Neuron (in vitro differentiated cells): ENCODE results near the gene NECAB2.

Source experiments
- H2AFZ ChIP-seq: one replicate; pipeline ENCODE4 v1.6.1; 2013; ENCODE audit warnings: low read depth, mild to moderate bottlenecking, inconsistent platforms, low read length, moderate library complexity
- H3K27me3 ChIP-seq: one replicate; pipeline ENCODE4 v1.6.1; 2013; ENCODE audit warnings: low read length; ENCODE audit not compliant: insufficient read depth
- H3K36me3 ChIP-seq: one replicate; pipeline ENCODE4 v1.6.1; 2013; ENCODE audit warnings: low read length; ENCODE audit not compliant: insufficient read depth
- H3K4me1 ChIP-seq: one replicate; pipeline ENCODE4 v1.6.1; 2013; ENCODE audit warnings: low read length; ENCODE audit not compliant: insufficient read depth
- H3K4me3 ChIP-seq: 2 replicates; pipeline ENCODE4 v1.5.1; 2013; ENCODE audit warnings: mild to moderate bottlenecking, low read length, moderate library complexity
- H3K9me3 ChIP-seq: one replicate; pipeline ENCODE4 v1.6.1; 2013; ENCODE audit warnings: low read length

NECAB2 gene

DNA sequence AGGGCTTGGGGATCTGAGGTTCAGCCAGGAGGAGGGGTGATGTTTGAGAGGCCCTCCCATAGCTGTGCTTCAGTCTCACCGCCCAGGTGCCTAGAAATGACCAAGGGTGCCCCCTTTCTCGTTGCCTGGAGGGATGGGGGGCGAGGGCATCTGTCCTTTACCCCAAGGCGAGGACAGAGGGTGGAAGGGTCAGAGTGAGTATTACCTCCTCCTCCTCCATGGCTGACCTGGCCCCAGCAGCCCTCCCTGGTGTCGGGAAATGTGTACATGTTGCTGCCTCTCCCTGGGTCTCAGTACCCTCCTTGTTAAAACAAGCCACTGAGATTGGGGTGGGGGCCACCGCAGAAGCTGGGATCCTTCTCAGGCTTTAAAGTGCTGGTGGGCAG lies 2.4 kb downstream of the NECAB2 start:
- Histone ChIP-seq H3K27me3 (no peaks in the 10 kb centered on the region), H3K9me3 (no peaks in the 10 kb centered on the region), H2AFZ (no peak overlapping the region), H3K4me3 (no peak overlapping the region), H3K36me3 (no peaks in the 10 kb centered on the region), H3K4me1 (peaks cover 8% of the 10 kb centered on the region)

DNA sequence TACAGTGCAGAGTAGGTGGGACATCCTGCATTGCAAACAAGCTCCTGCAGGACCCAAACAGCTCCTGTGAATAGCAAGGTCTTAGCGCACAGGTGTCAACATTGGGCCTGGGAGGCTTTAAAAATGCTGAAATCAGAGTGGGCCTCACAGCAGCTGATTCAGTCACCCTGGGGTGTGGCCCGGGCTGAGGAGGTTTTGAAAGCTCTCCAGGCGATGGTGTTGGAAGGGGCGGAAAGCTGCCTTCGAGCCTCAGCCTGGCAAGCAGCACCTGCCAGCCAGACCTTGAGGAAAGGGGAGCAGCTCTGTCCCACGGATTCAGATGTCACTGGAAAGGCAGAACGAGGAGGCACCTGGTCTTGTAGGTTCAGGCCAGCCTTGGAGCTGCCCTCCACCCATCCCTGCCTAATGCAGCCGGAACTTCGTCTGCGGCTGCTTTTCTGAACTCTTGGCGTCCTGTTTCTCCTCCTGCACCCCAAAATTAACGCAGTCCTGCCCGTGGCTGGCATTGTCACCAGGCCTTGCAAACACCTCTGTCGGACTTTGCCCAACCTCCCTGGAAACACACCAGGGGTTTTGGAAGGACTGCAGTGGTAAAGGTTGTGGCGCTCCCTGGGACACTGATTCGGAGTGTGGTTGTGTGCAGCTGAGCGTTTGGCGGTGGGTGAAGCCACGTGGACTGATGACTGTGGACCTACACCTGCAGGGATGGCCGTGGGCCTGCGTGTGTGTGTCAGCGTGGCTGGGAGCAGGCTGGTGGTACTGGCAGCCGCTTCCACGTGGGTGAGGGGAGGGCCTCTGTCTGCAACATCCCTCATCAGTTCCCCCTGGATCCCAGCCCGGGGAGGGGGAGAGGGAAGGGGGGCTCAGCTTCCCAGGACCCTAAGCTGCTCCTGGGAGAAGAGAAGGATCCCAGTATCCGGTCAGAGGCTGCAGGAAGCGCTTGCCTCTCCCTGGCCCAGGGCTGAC lies 3.4 kb downstream of the NECAB2 start:
- H3K4me3 ChIP-seq = no peak overlapping the region

DNA sequence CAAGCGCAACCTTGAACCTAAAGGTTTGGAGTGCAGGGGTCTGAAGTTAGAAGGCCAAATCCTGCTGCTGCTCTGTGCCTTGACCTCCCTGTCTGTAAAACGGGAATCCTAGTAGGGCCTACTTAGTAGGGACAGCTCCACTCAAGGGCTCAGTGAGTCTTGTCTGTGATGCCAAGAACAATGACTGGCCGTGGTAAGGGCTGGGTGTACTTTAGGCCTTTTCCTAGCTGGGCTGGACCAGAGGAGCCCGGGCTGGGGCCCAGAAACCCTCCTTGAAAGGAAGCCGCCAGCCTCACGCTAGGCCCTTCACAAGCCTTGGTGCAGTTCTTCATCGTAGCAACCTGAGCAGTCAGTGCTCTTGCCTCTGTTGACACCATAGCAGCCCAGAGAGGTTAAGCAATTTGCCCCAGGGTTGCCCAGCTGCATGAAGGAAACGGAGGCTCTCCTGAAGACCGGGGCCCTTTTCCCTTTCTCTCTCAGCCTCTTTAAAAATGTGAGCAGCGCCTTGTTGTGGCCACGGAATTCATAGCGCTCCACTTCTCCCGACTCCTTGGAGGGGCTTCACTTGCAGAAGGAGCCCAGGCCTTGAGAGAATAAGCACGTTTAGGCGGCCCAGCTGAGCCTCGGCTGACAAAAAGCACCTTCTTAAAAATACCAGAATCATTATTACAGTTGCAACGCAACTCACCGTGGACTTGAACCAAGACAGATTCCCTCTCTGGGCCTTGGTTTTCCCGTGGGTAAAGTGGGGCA lies 4.4 kb downstream of the NECAB2 start:
- Histone ChIP-seq H3K4me3 (no peak overlapping the region), H3K27me3 (no peaks in the 10 kb centered on the region), H3K36me3 (no peaks in the 10 kb centered on the region)

More for the DNA sequence above, 3.4 kb downstream of the NECAB2 start:
- Histone ChIP-seq H2AFZ (no peak overlapping the region), H3K4me1 (peaks cover 8% of the 10 kb centered on the region), H3K9me3 (no peaks in the 10 kb centered on the region), H3K36me3 (no peaks in the 10 kb centered on the region), H3K27me3 (no peaks in the 10 kb centered on the region)

DNA sequence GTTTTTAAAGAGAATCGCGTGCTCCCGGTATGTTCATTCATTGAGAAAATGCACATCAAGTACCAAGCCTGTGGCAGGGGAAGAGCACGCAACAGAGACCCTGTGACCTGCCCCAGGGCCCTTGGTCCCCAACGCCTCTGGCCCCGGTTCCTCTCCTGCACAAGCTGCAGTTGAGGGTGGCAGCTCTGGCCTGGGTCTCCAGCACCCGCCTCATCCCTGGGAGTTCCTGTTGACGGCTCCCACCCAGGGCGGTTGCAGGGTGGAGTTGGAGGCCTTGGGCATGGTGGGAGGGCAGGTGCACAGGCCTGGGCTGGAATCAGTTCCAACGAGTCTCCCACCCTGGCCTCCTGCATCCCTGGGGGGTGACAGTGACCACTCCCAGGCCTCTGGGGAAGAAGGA lies 5.0 kb downstream of the NECAB2 start:
- H3K9me3 ChIP-seq = peaks cover 7% of the 10 kb centered on the region
- H3K27me3 ChIP-seq = no peaks in the 10 kb centered on the region
- H3K4me1 ChIP-seq = peaks cover 8% of the 10 kb centered on the region
- no peak overlapping the region for H2AFZ ChIP-seq
- no peak overlapping the region for H3K4me3 ChIP-seq
- no peaks in the 10 kb centered on the region for H3K36me3 ChIP-seq

More for the DNA sequence above, 4.4 kb downstream of the NECAB2 start:
- H3K4me1 ChIP-seq = peaks cover 8% of the 10 kb centered on the region
- no peak overlapping the region for H2AFZ ChIP-seq
- H3K9me3 ChIP-seq = peaks cover 2% of the 10 kb centered on the region

DNA sequence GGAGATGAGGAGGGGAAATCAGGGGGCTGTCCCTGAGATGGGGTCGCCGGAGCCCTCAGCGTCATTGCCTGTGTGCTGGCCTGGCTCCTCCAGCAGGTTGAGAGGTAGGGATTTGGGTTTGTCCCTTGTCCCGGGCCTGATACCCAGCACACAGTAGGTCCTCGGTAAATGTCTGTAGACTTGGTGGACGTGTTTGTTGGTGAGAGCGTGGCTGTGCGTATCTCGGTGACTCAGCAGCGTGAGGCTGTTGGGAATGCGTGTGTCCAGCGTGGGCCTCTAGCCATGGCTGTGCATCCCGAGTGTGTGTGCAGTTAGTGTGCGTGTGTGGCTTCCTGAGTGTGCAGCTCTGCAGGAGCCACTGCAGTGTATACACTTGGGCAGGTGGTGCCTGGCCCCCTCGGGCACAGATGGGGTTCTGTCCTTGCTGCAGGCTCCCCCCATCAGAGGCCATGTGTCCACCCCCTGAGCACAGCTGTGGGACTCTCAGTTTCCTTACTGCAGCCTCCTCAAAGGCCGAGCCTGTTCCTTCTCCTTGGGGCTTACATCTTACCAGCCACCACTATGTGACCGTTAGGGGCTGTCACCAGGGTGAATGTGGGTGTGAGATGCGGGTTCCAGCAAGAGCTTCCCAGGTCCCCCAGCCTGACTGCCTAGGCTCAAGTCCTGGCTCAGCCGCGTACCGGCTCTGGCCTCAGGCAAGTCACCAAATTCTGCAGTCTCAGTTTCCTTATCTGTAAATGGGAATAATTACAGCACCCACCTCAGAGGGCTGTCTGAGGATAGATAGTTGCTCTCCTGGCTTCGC lies 5.7 kb downstream of the NECAB2 start:
- no peak overlapping the region for H3K4me3 ChIP-seq
- H3K4me1 ChIP-seq = peaks cover 8% of the 10 kb centered on the region
- H3K27me3 ChIP-seq = no peaks in the 10 kb centered on the region
- no peaks in the 10 kb centered on the region for H3K36me3 ChIP-seq
- H3K9me3 ChIP-seq = peaks cover 14% of the 10 kb centered on the region
- no peak overlapping the region for H2AFZ ChIP-seq

GRCh38 chr16:83974475-83974874 lies 6.4 kb downstream of the NECAB2 start:
- no peak overlapping the region for H3K4me3 ChIP-seq
- H3K4me1 ChIP-seq = peaks cover 4% of the 10 kb centered on the region
- H2AFZ ChIP-seq = no peak overlapping the region
- no peaks in the 10 kb centered on the region for H3K36me3 ChIP-seq
- H3K27me3 ChIP-seq = no peaks in the 10 kb centered on the region
- H3K9me3 ChIP-seq = peaks cover 18% of the 10 kb centered on the region

GRCh38 chr16:83975590-83976260 lies 7.7 kb downstream of the NECAB2 start:
- H3K27me3 ChIP-seq = no peaks in the 10 kb centered on the region
- H2AFZ ChIP-seq = no peak overlapping the region
- H3K36me3 ChIP-seq = no peaks in the 10 kb centered on the region
- H3K4me3 ChIP-seq = no peak overlapping the region
- no peaks in the 10 kb centered on the region for H3K4me1 ChIP-seq
- peaks cover 18% of the 10 kb centered on the region for H3K9me3 ChIP-seq

- Histone ChIP-seq H3K36me3 (no peaks in the 10 kb centered on the region), H3K9me3 (peaks cover 25% of the 10 kb centered on the region), H3K27me3 (no peaks in the 10 kb centered on the region), H3K4me3 (no peak overlapping the region), H2AFZ (no peak overlapping the region), H3K4me1 (no peaks in the 10 kb centered on the region)
Measured at GRCh38 chr16:83977056-83977815, 9.2 kb downstream of the NECAB2 start.

DNA sequence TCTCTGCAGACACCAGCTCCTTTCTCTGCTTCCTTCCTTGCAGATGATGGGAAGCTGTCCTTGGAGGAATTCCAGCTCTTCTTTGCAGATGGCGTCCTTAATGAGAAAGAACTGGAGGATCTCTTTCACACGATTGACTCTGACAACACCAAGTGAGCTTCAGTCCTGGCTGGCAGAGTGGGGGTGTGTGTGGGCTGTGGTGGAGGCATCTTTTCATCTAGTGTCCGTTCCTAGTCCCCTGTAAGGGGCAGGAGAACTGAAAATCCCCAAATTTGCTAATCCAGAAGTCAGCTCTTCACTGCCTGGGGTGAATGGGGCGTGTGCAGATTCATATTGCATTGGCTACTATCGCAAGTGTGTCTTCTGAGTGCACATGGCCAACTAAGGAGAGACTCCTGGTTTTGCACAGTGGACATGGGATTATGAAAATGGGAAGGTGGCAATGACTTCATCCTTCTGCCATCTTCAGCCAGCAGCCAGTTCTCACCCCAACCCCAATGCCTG lies 10.4 kb downstream of the NECAB2 start:
- Histone ChIP-seq H2AFZ (no peak overlapping the region), H3K36me3 (peaks cover 3% of the 10 kb centered on the region), H3K9me3 (peaks cover 29% of the 10 kb centered on the region), H3K4me1 (no peaks in the 10 kb centered on the region), H3K27me3 (no peaks in the 10 kb centered on the region), H3K4me3 (no peak overlapping the region)

DNA sequence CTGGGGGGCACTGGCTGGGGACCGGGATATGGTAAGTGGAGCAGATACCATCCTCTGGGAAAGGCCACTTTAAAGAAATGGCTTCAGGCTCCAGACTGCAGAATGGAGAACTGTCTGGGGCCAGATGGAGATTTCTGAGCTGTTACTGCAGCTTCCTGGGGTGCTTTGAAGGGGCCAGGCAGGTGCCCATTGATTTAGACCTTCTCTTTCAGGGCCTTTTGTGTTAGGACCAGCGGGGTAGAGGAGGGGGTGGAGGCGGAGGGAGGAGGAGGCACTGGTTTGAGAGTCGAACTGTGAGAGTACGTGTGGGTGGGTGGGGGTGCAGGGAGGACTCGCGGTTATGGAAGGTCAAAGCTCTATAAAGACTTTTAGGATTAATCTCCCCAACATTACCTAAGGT lies 11.4 kb downstream of the NECAB2 start:
- Histone ChIP-seq H3K4me3 (no peak overlapping the region), H3K9me3 (peaks cover 29% of the 10 kb centered on the region), H2AFZ (no peak overlapping the region), H3K27me3 (no peaks in the 10 kb centered on the region), H3K4me1 (no peaks in the 10 kb centered on the region), H3K36me3 (peaks cover 3% of the 10 kb centered on the region)

- Histone ChIP-seq H2AFZ (no peak overlapping the region), H3K36me3 (peaks cover 3% of the 10 kb centered on the region), H3K27me3 (no peaks in the 10 kb centered on the region), H3K4me3 (no peak overlapping the region), H3K4me1 (no peaks in the 10 kb centered on the region), H3K9me3 (peaks cover 29% of the 10 kb centered on the region)
Measured at GRCh38 chr16:83980794-83981193, 12.8 kb downstream of the NECAB2 start.

DNA sequence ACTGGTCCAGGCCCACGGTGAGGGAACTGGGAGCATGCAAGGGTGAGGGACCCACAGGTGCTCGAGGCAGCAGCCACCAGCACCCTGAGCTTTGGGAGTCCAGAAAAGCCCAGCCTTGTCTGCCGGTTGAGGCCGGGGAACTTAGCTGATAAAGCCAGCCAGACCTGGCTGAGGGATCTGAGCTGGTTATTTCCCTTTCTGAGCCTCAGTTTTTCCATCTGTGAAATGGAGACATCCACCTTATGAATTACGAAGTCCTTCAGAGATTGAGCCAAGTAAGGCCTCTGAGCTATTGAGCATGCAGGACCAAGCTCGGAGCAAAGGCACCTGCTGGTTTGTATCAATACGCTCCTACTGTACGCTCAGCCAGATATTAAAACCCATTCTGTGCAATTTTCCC lies 13.8 kb downstream of the NECAB2 start:
- Histone ChIP-seq H3K9me3 (peaks cover 31% of the 10 kb centered on the region), H3K36me3 (peaks cover 3% of the 10 kb centered on the region), H3K4me3 (no peak overlapping the region), H2AFZ (no peak overlapping the region), H3K27me3 (no peaks in the 10 kb centered on the region), H3K4me1 (no peaks in the 10 kb centered on the region)
